Activated T-helper 9 cell treated with anti-CD3 and anti-CD28 coated beads, Interleukin-2, amount 50 U/mL, for 16 hours (primary cell): ENCODE data around the gene ATP9A.
"Not testable (repeated sequence)": the region's sequence is repeated elsewhere in the genome, so short reads cannot be mapped to it uniquely, and the experiment has no call there.

Experiments used
- DNase-seq: peaks from one replicate; pipeline ENCODE4 v3.0.0-alpha.2; 2020; ENCODE audit warnings: low read depth

The ATP9A gene

GRCh38 chr20:51767867-51768758 lies at the start of gene ATP9A:
ATP9A (minus strand) TSS chr20:51768390; CDS start chr20:51768369, 21 bp downstream.
- DNase-seq, result no peak

GRCh38 chr20:51816856-51817255 lies 48.7 kb upstream of the ATP9A start:
- not testable (repeated sequence) for DNase-seq

GRCh38 chr20:51815383-51816076 lies 47.3 kb upstream of the ATP9A start:
- no peak for DNase-seq

- no peak for DNase-seq
These were observed 44.7 kb upstream of the ATP9A start for GRCh38 chr20:51812861-51813260.

- DNase-seq, result no peak
These were observed 43.4 kb upstream of the ATP9A start for GRCh38 chr20:51811514-51812128.

GRCh38 chr20:51811042-51811355 lies 42.8 kb upstream of the ATP9A start:
- no peak for DNase-seq

GRCh38 chr20:51810155-51811041 lies 42.2 kb upstream of the ATP9A start:
- no peak for DNase-seq

GRCh38 chr20:51807720-51808250 lies 39.6 kb upstream of the ATP9A start:
- no peak for DNase-seq

GRCh38 chr20:51804754-51805153 lies 36.6 kb upstream of the ATP9A start:
- DNase-seq, result no peak

GRCh38 chr20:51803148-51803854 lies 35.1 kb upstream of the ATP9A start:
- no peak for DNase-seq

- no peak for DNase-seq
These were observed 34.1 kb upstream of the ATP9A start, which contains the start of gene SALL4 for GRCh38 chr20:51802170-51802751. SALL4 (minus strand) TSS chr20:51802521; CDS start chr20:51802408, 113 bp downstream.

- DNase-seq, result no peak
These were observed 33.6 kb upstream of the ATP9A start for GRCh38 chr20:51801823-51802123.

- DNase-seq, result no peak
These were observed 33.1 kb upstream of the ATP9A start for GRCh38 chr20:51801122-51801822.

- DNase-seq, result no peak
These were observed 32.6 kb upstream of the ATP9A start for GRCh38 chr20:51800872-51801121.

- DNase-seq, result peak; percentile 26
These were observed 32.1 kb upstream of the ATP9A start for GRCh38 chr20:51800060-51800871.

GRCh38 chr20:51799401-51799860 lies 31.2 kb upstream of the ATP9A start:
- DNase-seq, result no peak

GRCh38 chr20:51797357-51798025 lies 29.3 kb upstream of the ATP9A start:
- no peak for DNase-seq

GRCh38 chr20:51796340-51796739 lies 28.1 kb upstream of the ATP9A start:
- DNase-seq, result no peak

GRCh38 chr20:51792960-51793359 lies 24.8 kb upstream of the ATP9A start:
- no peak for DNase-seq
